Measurements from ENCODE around the gene BCOR.

- TF ChIP-seq SP1 (IDR thresholded peaks at IDR 0.05) (no peak), CTCF (IDR thresholded peaks at IDR 0.05; ENCODE audit: low read depth, low read length, missing input control) (no peak), ATF3 (IDR thresholded peaks at IDR 0.05) (no peak), HNF4G (IDR thresholded peaks at IDR 0.05) (no peak), RAD21 (IDR thresholded peaks at IDR 0.05) (no peak), EGR1 (IDR thresholded peaks at IDR 0.05; ENCODE audit: low read depth in 2 of 2) (no peak)
Observed at GRCh38 chrX:40022421-40022820, 75.3 kb downstream of the BCOR start.
